ENCODE data around the gene SCG5.

The SCG5 gene

GRCh38 chr15:32718821-32719716, 77.6 kb downstream of the SCG5 start:
- DNase-seq: peak in 5 of 10 donors; percentile 17 to 85 (median 70)
- intact Hi-C loops (cut with DNase I): no loop called here

- DNase-seq: no peak
- intact Hi-C loops (cut with DNase I): loop anchor here (5.0 kb wide), 1 partner anchor 121 kb away; no protein-coding TSS in a partner anchor
Measured at GRCh38 chr15:32721596-32721995, 80.1 kb downstream of the SCG5 start.

GRCh38 chr15:32722136-32722535, 80.6 kb downstream of the SCG5 start:
- intact Hi-C loops (cut with DNase I): loop anchor here (5.0 kb wide), 1 partner anchor 120 kb away; no protein-coding TSS in a partner anchor
- DNase-seq: no peak

- intact Hi-C loops (cut with DNase I): loop anchor here (5.0 kb wide), 1 partner anchor 119 kb away; no protein-coding TSS in a partner anchor
Measured at GRCh38 chr15:32723171-32723948, 81.8 kb downstream of the SCG5 start.

GRCh38 chr15:32729700-32730395, 88.3 kb downstream of the SCG5 start:
- intact Hi-C loops (cut with DNase I): no loop called here

More at GRCh38 chr15:32723171-32723948, 81.8 kb downstream of the SCG5 start:
- no peak for DNase-seq

GRCh38 chr15:32730677-32731654, 89.5 kb downstream of the SCG5 start:
- DNase-seq: peak in 3 of 10 donors; percentile 21 to 78 (median 61)
- intact Hi-C loops (cut with DNase I): no loop called here

More at GRCh38 chr15:32729700-32730395, 88.3 kb downstream of the SCG5 start:
- DNase-seq: no peak

GRCh38 chr15:32732574-32733157, 91.2 kb downstream of the SCG5 start:
- intact Hi-C loops (cut with DNase I): no loop called here
- no peak for DNase-seq

- DNase-seq: no peak
- intact Hi-C loops (cut with DNase I): no loop called here
Measured at GRCh38 chr15:32733281-32733680, 91.8 kb downstream of the SCG5 start.

GRCh38 chr15:32735989-32736700, 94.6 kb downstream of the SCG5 start:
- intact Hi-C loops (cut with DNase I): no loop called here
- DNase-seq: no peak

GRCh38 chr15:32736701-32737061, 95.2 kb downstream of the SCG5 start:
- intact Hi-C loops (cut with DNase I): no loop called here
- no peak for DNase-seq

- DNase-seq: no peak
Measured at GRCh38 chr15:32737304-32737703, 95.8 kb downstream of the SCG5 start.

GRCh38 chr15:32738666-32739065, 97.2 kb downstream of the SCG5 start:
- no peak for DNase-seq
- intact Hi-C loops (cut with DNase I): no loop called here

More at GRCh38 chr15:32737304-32737703, 95.8 kb downstream of the SCG5 start:
- intact Hi-C loops (cut with DNase I): no loop called here

GRCh38 chr15:32739522-32740063, 98.1 kb downstream of the SCG5 start:
- intact Hi-C loops (cut with DNase I): no loop called here

GRCh38 chr15:32743411-32744140, 102.1 kb downstream of the SCG5 start:
- no peak for DNase-seq
- intact Hi-C loops (cut with DNase I): no loop called here

More at GRCh38 chr15:32739522-32740063, 98.1 kb downstream of the SCG5 start:
- no peak for DNase-seq

- no peak for DNase-seq
- intact Hi-C loops (cut with DNase I): no loop called here
Measured at GRCh38 chr15:32746116-32746857, 104.8 kb downstream of the SCG5 start.
